ENCODE measurements around the gene PIP5K1B.

DNA sequence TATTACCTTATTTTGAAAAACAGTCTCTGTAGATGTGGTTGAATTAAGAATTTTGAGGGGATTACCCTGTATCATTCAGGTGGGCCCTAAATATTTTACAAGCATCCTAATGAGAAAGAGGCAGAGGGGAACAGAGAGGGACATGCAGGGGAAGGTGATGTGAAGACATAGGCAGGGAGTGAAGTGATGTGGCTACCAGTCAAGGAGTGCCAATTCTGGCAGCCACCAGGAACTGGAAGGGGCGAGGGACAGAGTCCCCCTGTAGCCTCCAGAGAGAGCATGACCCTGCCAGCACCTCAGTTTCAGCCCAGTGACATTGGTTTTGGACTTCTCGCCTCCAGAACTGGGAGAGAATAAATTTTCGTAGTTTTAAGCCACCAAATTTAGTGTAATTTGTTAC lies 44.1 kb downstream of the PIP5K1B start:
- TF ChIP-seq CTCF (conservative IDR thresholded peaks at IDR 0.05 in 1 of 2, IDR thresholded peaks at IDR 0.05 in 1 of 2; ENCODE audit: low read depth in 1 of 2, low read length in 2 of 2) (no peak), EZH2 (IDR thresholded peaks at IDR 0.05; ENCODE audit: low read length, missing control alignments) (no peak)

Measured in fibroblast of lung (primary cell).